Adrenal gland (tissue), 12 donors: ENCODE data around the gene TUBGCP6. TPM values are rescaled to one million over a fixed set of nuclear protein-coding genes. Genes with fewer than 3 reads are reported as not detected.
A peak's percentile ranks its signal among the peaks of the same experiment; 100 is the strongest.

Experiments
- DNase-seq, 7 donors: peaks; one replicate each; pipeline ENCODE4 v3.0.0-alpha.2; 2019 to 2020
- H3K27ac ChIP-seq, 5 donors: fragments of 200-600 bp; sonication (generic) in 4 of 5; 1 replicate in 3 of 5; 2 replicates in 2 of 5; pipeline versions ENCODE4 v1.5.1 to v1.8.0; 2016 to 2020; ENCODE audit warnings: mild to moderate bottlenecking in 1 of 5
- H3K27me3 ChIP-seq: fragments of 200-600 bp; 2 replicates; pipeline ENCODE4 v1.8.0; 2021
- H3K36me3 ChIP-seq, 2 donors: fragments of 200-600 bp; replicated peaks in 1 of 2; 1 replicate in 1 of 2; 2 replicates in 1 of 2; pipeline versions ENCODE4 v1.5.1 to v1.8.0; 2018 to 2022
- H3K4me1 ChIP-seq, 2 donors: fragments of 200-600 bp; replicated peaks in 1 of 2; 1 replicate in 1 of 2; 2 replicates in 1 of 2; pipeline versions ENCODE4 v1.5.1 to v1.8.0; 2018 to 2021
- H3K4me3 ChIP-seq, 4 donors: fragments of 200-600 bp; sonication (generic) in 3 of 4; one replicate each; pipeline ENCODE4 v1.5.1; 2016 to 2018
- H3K9me3 ChIP-seq, 3 donors: fragments of 200-600 bp; sonication (generic) in 1 of 3; replicated peaks in 1 of 3; 1 replicate in 2 of 3; 2 replicates in 1 of 3; pipeline versions ENCODE4 v1.5.1 to v1.8.0; 2016 to 2021
- POLR2A ChIP-seq, 2 donors: fragments of 450-650 bp; IDR thresholded peaks; one replicate each; pipeline ENCODE4 v1.6.1; 2017; ENCODE audit warnings: antibody characterized with exemption in 2 of 2, mild to moderate bottlenecking in 2 of 2, moderate library complexity in 1 of 2
- WGBS, 4 donors: extraction: QIAGEN DNeasy Blood & Tissue Kit in 2 of 4; methylation state at CpG; one replicate each; pipeline versions ENCODE4 v1.1.5 to v1.1.7; 2013 to 2017; 5-methylcytosine and 5-hydroxymethylcytosine counted together
- intact Hi-C, 2 donors: fragments of 100-400 bp; cut with DNase I; formaldehyde crosslinking; loops; one replicate each; pipeline versions ENCODE4 v1.14.1 to v1.15.0; 2022 to 2023
- polyA plus RNA-seq, 3 donors: library from polyadenylated mRNA; stranded (reverse); fragments of 200-250 nt in 2 of 3; fragments of 350-450 nt in 1 of 3; fragmentation: Illumina TruSeq in 1 of 3; extraction: RNeasy Lipid Tissue Mini Kit (QIAGEN cat#74804) in 1 of 3; gene quantifications; one replicate each; pipeline ENCODE4 v1.2.3, GENCODE V29; 2013 to 2014
- total RNA-seq, 9 donors: library from RNA; depleted of rRNA in 4 of 9; stranded (reverse); fragments of >200 nt in 4 of 9; fragments of 120-200 nt in 1 of 9; fragmentation: NEBNext Ultra II Directional in 1 of 9; extraction: Animal tissue kit (Norgen Biotek cat#: 25700) in 1 of 9; gene quantifications; one replicate each; pipeline versions ENCODE4 v1.1.0 to v1.2.4, GENCODE V29; 2013 to 2023
- TF ChIP-seq, protein P1 (sequence below), 6 experiments: fragments of 450-650 bp in 4 of 6; fragments of 200-600 bp in 2 of 6; sonication (generic) in 1 of 6; IDR thresholded peaks; 1 replicate in 5 of 6; 2 replicates in 1 of 6; pipeline versions ENCODE4 v1.5.1 to v1.8.0; 2016 to 2021; ENCODE audit warnings: antibody characterized with exemption in 6 of 6, mild to moderate bottlenecking in 2 of 6, moderate library complexity in 1 of 6
- donor health status: healthy with polysubstance abuse.
- donor health status: Bipolar disorder and iron deficiency.
- donor health status: DM: yes; HTN: yes; CAD: no.
- donor health status: DM: no; HTN: no; CAD: no.
- donor health status: DM: no; HTN: no; CAD: no.
- donor health status: DM: yes; HTN: yes; CAD: no.

The TUBGCP6 gene
- total and polyA plus RNA-seq, 12 donors = 8.3 to 171 (median 47.4) TPM

DNA sequence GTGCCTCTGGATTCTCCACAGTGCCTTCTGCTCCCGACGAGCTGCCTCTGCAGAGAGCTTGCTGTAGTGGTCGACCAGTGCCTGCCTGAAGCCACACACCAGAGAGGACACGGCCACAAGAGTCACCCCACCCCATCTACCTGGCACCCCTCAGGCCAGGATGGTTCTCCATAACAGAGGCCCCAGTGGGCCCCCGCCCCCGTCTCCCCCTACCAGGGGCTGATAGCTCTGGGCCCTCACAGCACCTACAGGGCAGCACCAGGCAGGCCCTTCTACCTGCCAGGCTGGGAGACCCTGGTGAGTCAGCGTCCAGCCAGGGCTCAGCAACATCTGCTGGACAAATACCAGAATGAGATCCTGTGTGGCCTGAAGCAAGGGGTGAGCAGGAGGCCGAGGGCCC is 22.3 kb downstream of the TUBGCP6 start:
- intact Hi-C loops = no loop called here
- no peaks in the 10 kb centered on the region for H3K4me1 ChIP-seq
- peaks cover 0 to 77% of the 10 kb centered on the region in 2 donors for H3K36me3 ChIP-seq
- DNase-seq = no peak
- H3K4me3 ChIP-seq = no peak overlapping the region
- TF ChIP-seq POLR2A (IDR thresholded peaks at IDR 0.05) = no peak
- TF ChIP-seq, protein P1, sequence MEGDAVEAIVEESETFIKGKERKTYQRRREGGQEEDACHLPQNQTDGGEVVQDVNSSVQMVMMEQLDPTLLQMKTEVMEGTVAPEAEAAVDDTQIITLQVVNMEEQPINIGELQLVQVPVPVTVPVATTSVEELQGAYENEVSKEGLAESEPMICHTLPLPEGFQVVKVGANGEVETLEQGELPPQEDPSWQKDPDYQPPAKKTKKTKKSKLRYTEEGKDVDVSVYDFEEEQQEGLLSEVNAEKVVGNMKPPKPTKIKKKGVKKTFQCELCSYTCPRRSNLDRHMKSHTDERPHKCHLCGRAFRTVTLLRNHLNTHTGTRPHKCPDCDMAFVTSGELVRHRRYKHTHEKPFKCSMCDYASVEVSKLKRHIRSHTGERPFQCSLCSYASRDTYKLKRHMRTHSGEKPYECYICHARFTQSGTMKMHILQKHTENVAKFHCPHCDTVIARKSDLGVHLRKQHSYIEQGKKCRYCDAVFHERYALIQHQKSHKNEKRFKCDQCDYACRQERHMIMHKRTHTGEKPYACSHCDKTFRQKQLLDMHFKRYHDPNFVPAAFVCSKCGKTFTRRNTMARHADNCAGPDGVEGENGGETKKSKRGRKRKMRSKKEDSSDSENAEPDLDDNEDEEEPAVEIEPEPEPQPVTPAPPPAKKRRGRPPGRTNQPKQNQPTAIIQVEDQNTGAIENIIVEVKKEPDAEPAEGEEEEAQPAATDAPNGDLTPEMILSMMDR (IDR thresholded peaks at IDR 0.05) = no peak
- WGBS, 4 donors = 88 to 100% (median 98%) methylated on average over 2 to 8 of the region's 8 CpGs
- no peak overlapping the region for H3K27ac ChIP-seq
- H3K27me3 ChIP-seq = no peaks in the 10 kb centered on the region
- H3K9me3 ChIP-seq = no peaks in the 10 kb centered on the region

DNA sequence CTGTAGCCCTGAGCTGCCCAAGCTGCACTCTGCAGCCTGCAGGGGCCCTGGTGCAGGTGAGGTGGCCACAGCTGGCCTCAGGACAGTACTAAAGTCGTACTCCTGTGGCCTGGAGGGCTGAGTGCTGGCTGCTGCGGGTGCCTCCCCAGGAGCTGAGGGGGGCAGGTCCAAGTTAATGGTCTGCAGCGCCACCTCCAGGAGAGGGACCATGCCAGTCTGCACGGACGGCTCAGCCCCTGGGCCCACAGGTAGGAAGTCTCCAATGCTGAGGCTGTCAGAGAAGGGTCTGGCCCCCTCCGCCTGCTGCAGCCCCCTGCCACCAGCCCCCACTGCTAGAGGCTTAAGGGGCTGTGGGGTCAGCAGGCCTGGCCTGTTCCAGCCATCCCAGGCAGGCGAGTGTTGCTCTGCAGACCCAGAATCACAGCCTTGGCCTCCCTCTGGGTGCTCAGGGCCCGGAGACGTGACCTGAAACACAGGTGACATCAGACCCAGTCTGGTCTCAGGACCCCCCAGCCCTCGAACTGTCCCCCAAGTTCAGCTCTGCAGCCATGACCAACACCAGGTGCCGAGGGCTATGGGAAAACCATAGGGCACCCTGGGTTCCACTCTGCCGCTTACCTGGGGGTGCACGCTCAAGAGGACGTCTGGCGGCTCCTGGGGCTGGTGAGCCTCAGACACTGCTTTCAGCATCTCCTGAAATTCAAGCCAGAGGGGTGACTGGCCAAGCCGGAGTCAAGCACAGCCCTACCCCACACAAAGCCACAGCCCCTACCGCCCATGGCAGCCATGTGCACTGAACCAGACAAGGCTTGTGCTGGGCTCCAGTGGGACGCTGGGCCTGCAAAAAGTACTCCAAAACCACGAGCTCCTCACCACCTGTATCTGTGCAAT is 23.2 kb downstream of the TUBGCP6 start:
- Histone ChIP-seq H3K27ac (no peak overlapping the region), H3K36me3 (peaks cover 0 to 82% of the 10 kb centered on the region in 2 donors), H3K27me3 (no peaks in the 10 kb centered on the region), H3K4me3 (no peak overlapping the region), H3K9me3 (no peaks in the 10 kb centered on the region), H3K4me1 (no peaks in the 10 kb centered on the region)
- WGBS, 4 donors = 81 to 93% (median 90%) methylated on average over 10 to 19 of the region's 19 CpGs
- TF ChIP-seq, protein P1 (IDR thresholded peaks at IDR 0.05) = peak in 2 of 6 experiments; percentile 4 to 9
- TF ChIP-seq POLR2A (IDR thresholded peaks at IDR 0.05) = no peak
- intact Hi-C loops = no loop called here
- no peak for DNase-seq

DNA sequence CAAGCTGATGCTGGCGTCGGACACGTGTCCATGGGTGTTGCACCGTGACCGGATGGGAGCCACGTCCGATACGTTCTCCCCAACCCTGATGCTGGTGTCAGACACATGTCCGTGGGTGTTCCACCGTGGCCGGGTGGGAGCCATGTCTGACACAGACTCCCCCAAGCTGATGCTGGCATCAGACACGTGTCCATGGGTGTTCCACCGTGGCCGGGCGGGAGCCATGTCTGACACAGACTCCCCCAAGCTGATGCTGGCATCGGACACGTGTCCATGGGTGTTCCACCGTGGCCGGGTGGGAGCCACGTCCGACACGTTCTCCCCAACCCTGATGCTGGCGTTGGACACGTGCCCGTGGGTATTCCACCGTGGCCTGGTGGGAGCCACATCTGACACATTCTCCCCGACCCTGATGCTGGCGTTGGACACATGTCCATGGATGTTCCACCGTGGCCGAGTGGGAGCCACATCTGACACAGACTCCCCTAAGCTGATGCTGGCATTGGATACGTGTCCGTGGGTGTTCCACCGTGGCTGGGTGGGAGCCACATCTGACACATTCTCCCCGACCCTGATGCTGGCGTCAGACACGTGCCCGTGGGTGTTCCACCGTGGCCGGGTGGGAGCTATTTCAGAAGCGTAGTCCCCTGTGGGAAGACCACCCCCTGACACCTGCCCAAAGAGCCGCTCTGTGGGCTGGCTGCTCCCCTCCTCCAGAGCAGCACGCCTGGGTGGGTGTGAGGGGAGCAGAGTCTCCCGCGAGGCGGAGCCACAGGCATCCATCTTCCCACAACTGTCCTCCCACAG is 24.0 kb downstream of the TUBGCP6 start:
- H3K27me3 ChIP-seq = no peaks in the 10 kb centered on the region
- intact Hi-C loops = no loop called here
- H3K36me3 ChIP-seq = peaks cover 0 to 86% of the 10 kb centered on the region in 2 donors
- H3K9me3 ChIP-seq = no peaks in the 10 kb centered on the region
- 91 to 95% (median 95%) methylated on average over 26 to 45 of the region's 45 CpGs for WGBS, 4 donors
- no peak overlapping the region for H3K27ac ChIP-seq
- H3K4me1 ChIP-seq = no peaks in the 10 kb centered on the region
- DNase-seq = no peak
- H3K4me3 ChIP-seq = no peak overlapping the region
- TF ChIP-seq, protein P1 (IDR thresholded peaks at IDR 0.05) = no peak
- TF ChIP-seq POLR2A (IDR thresholded peaks at IDR 0.05) = no peak
